NCI-H345 (cell line): Measurements from ENCODE around the gene AR.

Experiments used
- DNase-seq: peaks from one replicate; lab custom pipeline; 2025; lab: John Stamatoyannopoulos, UW

The AR gene

GRCh38 chrX:67724359-67725110 is 180.7 kb downstream of the AR start:
- DNase-seq: no peak

- DNase-seq: no peak
Observed at GRCh38 chrX:67725471-67725870, 181.7 kb downstream of the AR start.

- no peak for DNase-seq
Observed at GRCh38 chrX:67726018-67726417, 182.2 kb downstream of the AR start.

- no peak for DNase-seq
Observed at GRCh38 chrX:67727576-67727975, 183.8 kb downstream of the AR start.

GRCh38 chrX:67730296-67730695 is 186.5 kb downstream of the AR start:
- DNase-seq: no peak

- no peak for DNase-seq
Observed at GRCh38 chrX:67731061-67731460, 187.2 kb downstream of the AR start.

GRCh38 chrX:67732864-67733263 is 189.0 kb downstream of the AR start:
- no peak for DNase-seq

GRCh38 chrX:67734111-67734753 is 190.4 kb downstream of the AR start:
- no peak for DNase-seq

- DNase-seq: no peak
Observed at GRCh38 chrX:67749536-67749935, 205.7 kb downstream of the AR start.

GRCh38 chrX:67750694-67751093 is 206.9 kb downstream of the AR start:
- DNase-seq: no peak

- DNase-seq: no peak
Observed at GRCh38 chrX:67759018-67759417, 215.2 kb downstream of the AR start.

- DNase-seq: no peak
Observed at GRCh38 chrX:67777148-67777547, 233.3 kb downstream of the AR start.

GRCh38 chrX:67779099-67779498 is 235.3 kb downstream of the AR start:
- no peak for DNase-seq
